Colonic mucosa (tissue), 4 donors: ENCODE results near the gene RANGAP1. TPM values are rescaled to one million over a fixed set of nuclear protein-coding genes. Genes with fewer than 3 reads are reported as not detected.
A peak's percentile ranks its signal among the peaks of the same experiment; 100 is the strongest.

Experiments used
- DNase-seq: peaks from one replicate; pipeline ENCODE4 v3.0.0-alpha.2; 2020
- H3K27ac ChIP-seq: fragments of 200-600 bp; one replicate; pipeline ENCODE4 v1.8.0; 2021
- H3K27me3 ChIP-seq: fragments of 200-600 bp; one replicate; pipeline ENCODE4 v1.8.0; 2021
- H3K36me3 ChIP-seq: fragments of 200-600 bp; one replicate; pipeline ENCODE4 v1.8.0; 2021
- H3K4me1 ChIP-seq: fragments of 200-600 bp; one replicate; pipeline ENCODE4 v1.8.0; 2021; ENCODE audit warnings: mild to moderate bottlenecking
- H3K4me3 ChIP-seq: fragments of 200-600 bp; one replicate; pipeline ENCODE4 v1.8.0; 2021
- H3K9ac ChIP-seq, 2 donors: one replicate each; pipeline ENCODE4 v1.7.0; 2013; ENCODE audit warnings: control low read depth in 2 of 2, low read depth in 2 of 2, low read length in 2 of 2
- H3K9me3 ChIP-seq: fragments of 200-600 bp; one replicate; pipeline ENCODE4 v1.8.0; 2021
- intact Hi-C: fragments of 100-400 bp; cut with DNase I; formaldehyde crosslinking; loops from one replicate; pipeline ENCODE4 v1.14.1; 2022
- total RNA-seq, 2 donors: library from RNA; stranded (reverse); fragmentation: NEBNext Ultra II Directional in 1 of 2; extraction: Animal tissue kit (Norgen Biotek cat#: 25700) in 1 of 2; gene quantifications; one replicate each; pipeline ENCODE4 v1.2.1, GENCODE V29; 2021
- TF ChIP-seq, protein P1 (sequence below): fragments of 200-600 bp; IDR thresholded peaks from one replicate; pipeline ENCODE4 v1.8.0; 2022; ENCODE audit warnings: antibody characterized with exemption, mild to moderate bottlenecking
- donor health status: healthy.
- donor health status: DM: no; HTN: no; CAD: no.
- donor health status: DM: no; HTN: no; CAD: no.

Gene RANGAP1
- total RNA-seq, 2 donors from 2014 or later, result 35.5 to 124 TPM

- no peak for DNase-seq
- peak overlapping the region in 1 of 2 donors; percentile 83 for H3K9ac ChIP-seq
- intact Hi-C loops, result loop anchor here (5.0 kb wide), 1 partner anchor 161 kb away; the partner anchor contains the start of gene TOB2
Measured at GRCh38 chr22:41286639-41287091, 678 bp upstream of the RANGAP1 start.

DNA sequence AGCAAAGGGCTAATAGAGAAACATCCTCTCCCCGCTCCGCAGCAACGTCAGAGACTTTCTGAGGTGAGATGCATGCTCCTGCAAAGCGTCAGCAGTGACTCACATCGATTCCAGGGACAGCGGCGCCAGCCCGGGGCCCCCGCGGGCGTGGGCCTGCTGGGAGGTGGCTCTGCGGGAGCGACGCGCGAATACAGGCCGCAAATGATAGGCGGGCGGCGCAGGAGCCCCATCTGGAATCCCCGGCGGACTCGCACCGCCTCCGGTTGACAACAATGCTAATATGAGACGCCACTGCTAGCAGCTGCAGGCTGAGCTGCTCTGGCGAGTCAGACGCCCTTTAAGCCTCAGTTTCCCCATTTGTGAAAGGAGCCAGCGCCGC, 557 bp downstream of the RANGAP1 start:
- Histone ChIP-seq H3K4me3 (peak overlapping the region; percentile 93), H3K9me3 (no peaks in the 10 kb centered on the region), H3K36me3 (peaks cover under 1% of the 10 kb centered on the region), H3K4me1 (peaks cover 4% of the 10 kb centered on the region), H3K9ac (peak overlapping the region; percentile 64 to 79), H3K27me3 (no peaks in the 10 kb centered on the region), H3K27ac (peak overlapping the region; percentile 82)
- intact Hi-C loops, result loop anchor here (5.0 kb wide), 1 partner anchor 162 kb away; the partner anchor contains the start of gene TOB2
- TF ChIP-seq, protein P1, sequence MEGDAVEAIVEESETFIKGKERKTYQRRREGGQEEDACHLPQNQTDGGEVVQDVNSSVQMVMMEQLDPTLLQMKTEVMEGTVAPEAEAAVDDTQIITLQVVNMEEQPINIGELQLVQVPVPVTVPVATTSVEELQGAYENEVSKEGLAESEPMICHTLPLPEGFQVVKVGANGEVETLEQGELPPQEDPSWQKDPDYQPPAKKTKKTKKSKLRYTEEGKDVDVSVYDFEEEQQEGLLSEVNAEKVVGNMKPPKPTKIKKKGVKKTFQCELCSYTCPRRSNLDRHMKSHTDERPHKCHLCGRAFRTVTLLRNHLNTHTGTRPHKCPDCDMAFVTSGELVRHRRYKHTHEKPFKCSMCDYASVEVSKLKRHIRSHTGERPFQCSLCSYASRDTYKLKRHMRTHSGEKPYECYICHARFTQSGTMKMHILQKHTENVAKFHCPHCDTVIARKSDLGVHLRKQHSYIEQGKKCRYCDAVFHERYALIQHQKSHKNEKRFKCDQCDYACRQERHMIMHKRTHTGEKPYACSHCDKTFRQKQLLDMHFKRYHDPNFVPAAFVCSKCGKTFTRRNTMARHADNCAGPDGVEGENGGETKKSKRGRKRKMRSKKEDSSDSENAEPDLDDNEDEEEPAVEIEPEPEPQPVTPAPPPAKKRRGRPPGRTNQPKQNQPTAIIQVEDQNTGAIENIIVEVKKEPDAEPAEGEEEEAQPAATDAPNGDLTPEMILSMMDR, result no peak
- peak; percentile 53 for DNase-seq

More at GRCh38 chr22:41286639-41287091, 678 bp upstream of the RANGAP1 start:
- H3K4me3 ChIP-seq, result peak overlapping the region; percentile 43
- H3K4me1 ChIP-seq, result peaks cover 4% of the 10 kb centered on the region
- no peaks in the 10 kb centered on the region for H3K27me3 ChIP-seq
- peak overlapping the region; percentile 88 for H3K27ac ChIP-seq
- TF ChIP-seq, protein P1, result no peak
- no peaks in the 10 kb centered on the region for H3K36me3 ChIP-seq
- no peaks in the 10 kb centered on the region for H3K9me3 ChIP-seq

GRCh38 chr22:41284465-41284864, 1.5 kb downstream of the RANGAP1 start:
- H3K27ac ChIP-seq, result no peak overlapping the region
- no peak overlapping the region for H3K9ac ChIP-seq
- H3K9me3 ChIP-seq, result no peaks in the 10 kb centered on the region
- no peak for DNase-seq
- no peaks in the 10 kb centered on the region for H3K27me3 ChIP-seq
- H3K4me1 ChIP-seq, result peaks cover 4% of the 10 kb centered on the region
- intact Hi-C loops, result no loop called here
- H3K4me3 ChIP-seq, result no peak overlapping the region
- TF ChIP-seq, protein P1, result no peak
- H3K36me3 ChIP-seq, result peaks cover 6% of the 10 kb centered on the region

DNA sequence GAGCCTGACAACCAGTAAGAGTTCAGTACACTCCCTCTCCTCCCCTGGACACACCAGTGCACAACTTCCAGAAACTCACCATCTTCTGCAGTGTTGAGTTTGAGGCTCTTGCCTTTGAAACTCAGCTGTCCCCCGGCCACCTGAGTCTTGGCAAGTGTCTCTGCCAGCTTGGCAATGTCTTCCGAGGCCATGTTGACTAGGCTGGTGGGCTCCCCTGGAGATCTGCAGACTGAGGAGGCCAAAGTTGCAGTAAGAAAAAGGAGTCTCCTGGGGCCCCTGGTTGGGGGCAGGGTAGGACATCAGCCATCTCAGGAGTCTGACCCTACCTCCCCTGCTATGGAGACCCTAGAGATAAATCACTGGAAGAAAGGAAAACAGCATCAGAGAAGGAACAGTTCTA, 5.1 kb downstream of the RANGAP1 start:
- H3K9ac ChIP-seq, result no peak overlapping the region
- intact Hi-C loops, result no loop called here
- H3K4me3 ChIP-seq, result no peak overlapping the region
- peaks cover 4% of the 10 kb centered on the region for H3K4me1 ChIP-seq
- H3K36me3 ChIP-seq, result peaks cover 13% of the 10 kb centered on the region
- H3K27ac ChIP-seq, result no peak overlapping the region
- DNase-seq, result no peak
- TF ChIP-seq, protein P1, result no peak
- no peaks in the 10 kb centered on the region for H3K9me3 ChIP-seq
- H3K27me3 ChIP-seq, result no peaks in the 10 kb centered on the region

- intact Hi-C loops, result no loop called here
- Histone ChIP-seq H3K4me1 (peaks cover 4% of the 10 kb centered on the region), H3K9me3 (no peaks in the 10 kb centered on the region), H3K9ac (no peak overlapping the region), H3K27me3 (no peaks in the 10 kb centered on the region), H3K27ac (no peak overlapping the region), H3K36me3 (peaks cover 13% of the 10 kb centered on the region), H3K4me3 (no peak overlapping the region)
- TF ChIP-seq, protein P1, result no peak
- DNase-seq, result no peak
Measured at GRCh38 chr22:41280065-41280464, 5.9 kb downstream of the RANGAP1 start.
